HepG2 (cell line): ENCODE results near the gene PCNA. TPM values are rescaled to one million over a fixed set of nuclear protein-coding genes. Genes with fewer than 3 reads are reported as not detected.

Source experiments
- BRF2 ChIP-seq: sonication (generic); formaldehyde crosslinking; IDR thresholded peaks from 2 replicates; pipeline ENCODE4 v1.8.1; 2022; ENCODE audit warnings: mild to moderate bottlenecking, missing genetic modification reagents
- FOXO4 ChIP-seq: sonication (generic); formaldehyde crosslinking; conservative IDR thresholded peaks from 2 replicates; pipeline ENCODE4 v1.8.1; 2023; ENCODE audit warnings: missing genetic modification reagents
- HMG20A ChIP-seq: IDR thresholded peaks from 2 replicates; pipeline ENCODE4 v1.6.1; 2016; ENCODE audit warnings: borderline replicate concordance
- HNRNPL ChIP-seq: fragments of 200-400 bp; formaldehyde crosslinking; IDR thresholded peaks from 2 replicates; pipeline ENCODE4 v1.6.1; 2017; ENCODE audit warnings: mild to moderate bottlenecking, low read depth, low read length
- IRF9 ChIP-seq: sonication (generic); formaldehyde crosslinking; IDR thresholded peaks from 2 replicates; pipeline ENCODE4 v1.8.0; 2022; ENCODE audit warnings: missing genetic modification reagents, mild to moderate bottlenecking, borderline replicate concordance
- LCORL ChIP-seq, 2 experiments: fragments of 450-650 bp in 1 of 2; sonication (generic) in 1 of 2; formaldehyde crosslinking in 1 of 2; IDR thresholded peaks; 2 replicates each; pipeline versions ENCODE4 v1.5.0 to v1.6.1; 2017 to 2020; ENCODE audit warnings: antibody characterized with exemption in 1 of 2, missing genetic modification reagents in 1 of 2
- MXD3 ChIP-seq: IDR thresholded peaks from 2 replicates; pipeline ENCODE4 v1.6.1; 2016; ENCODE audit warnings: mild to moderate bottlenecking, missing biosample characterization, missing genetic modification reagents
- NFAT5 ChIP-seq: sonication (generic); formaldehyde crosslinking; IDR thresholded peaks from 2 replicates; pipeline ENCODE4 v1.4.0; 2020; ENCODE audit warnings: missing genetic modification reagents
- NR3C1 ChIP-seq: sonication (generic); formaldehyde crosslinking; IDR thresholded peaks from 2 replicates; pipeline ENCODE4 v1.4.0; 2020; ENCODE audit warnings: missing genetic modification reagents
- SMAD1 ChIP-seq: sonication (generic); formaldehyde crosslinking; IDR thresholded peaks from 2 replicates; pipeline ENCODE4 v1.4.0; 2020; ENCODE audit warnings: missing genetic modification reagents, low read depth, mild to moderate bottlenecking, borderline replicate concordance
- TAF1 ChIP-seq: sonication (generic); formaldehyde crosslinking; IDR thresholded peaks from 2 replicates; pipeline ENCODE4 v1.4.0; 2020; ENCODE audit warnings: missing genetic modification reagents
- TAF15 ChIP-seq: fragments of 200-400 bp; formaldehyde crosslinking; IDR thresholded peaks from one replicate; pipeline ENCODE4 v1.6.1; 2018; ENCODE audit warnings: mild to moderate bottlenecking, low read depth, low read length; ENCODE audit not compliant: poor library complexity, severe bottlenecking
- ZNF224 ChIP-seq: sonication (generic); formaldehyde crosslinking; IDR thresholded peaks from 2 replicates; pipeline ENCODE4 v1.5.0; 2020; ENCODE audit warnings: mild to moderate bottlenecking, missing genetic modification reagents
- ZNF530 ChIP-seq: sonication (generic); formaldehyde crosslinking; IDR thresholded peaks from 2 replicates; pipeline ENCODE4 v1.5.0; 2020; ENCODE audit warnings: low read depth, mild to moderate bottlenecking, missing genetic modification reagents
- ZNF577 ChIP-seq: sonication (generic); formaldehyde crosslinking; IDR thresholded peaks from 2 replicates; pipeline ENCODE4 v1.4.0; 2020; ENCODE audit warnings: mild to moderate bottlenecking, low read depth, missing genetic modification reagents, borderline replicate concordance
- ZNF879 ChIP-seq: sonication (generic); formaldehyde crosslinking; IDR thresholded peaks from 2 replicates; pipeline ENCODE4 v1.8.1; 2023; ENCODE audit warnings: missing genetic modification reagents
- polyA plus RNA-seq, 8 experiments: library from polyadenylated mRNA; depleted of rRNA in 3 of 8; stranded (reverse) in 7 of 8; unstranded in 1 of 8; fragments of >200 nt; fragmentation: Illumina TruSeq in 4 of 8; extraction: Trizol in 4 of 8; gene quantifications; 2 replicates each; pipeline versions ENCODE4 v1.2.1 to v1.2.3, GENCODE V29; 2011 to 2016; ENCODE audit warnings: low read depth in 4 of 8, missing spikeins in 1 of 8, mixed read lengths in 1 of 8; ENCODE audit not compliant: insufficient read depth in 1 of 8
- total RNA-seq, 5 experiments: library from RNA; depleted of rRNA; stranded (reverse); fragments of >200 nt; fragmentation: Illumina TruSeq; extraction: Trizol; gene quantifications; 2 replicates each; pipeline ENCODE4 v1.2.3, GENCODE V29; 2016; ENCODE audit warnings: low read depth in 1 of 5

PCNA gene
- total and polyA plus RNA-seq, 2 of the 13 experiments (the other 11 are each of a cell fraction or from before 2014, with no cell fraction given): 229 to 655 TPM

GRCh38 chr20:5126512-5127203 lies 6.9 kb upstream of the PCNA start, which contains the start of gene CDS2 (continued):
- 0 out of 2 replicates have a peak, but pooled peaks have one; percentile 11 for TF ChIP-seq FOXO4
- peak; percentile 86; the same call in 1 of the 2 replicates for TF ChIP-seq SMAD1
- peak; percentile 97 for TF ChIP-seq BRF2 (CRISPR knock-in tag)
- no peak for TF ChIP-seq ZNF577
- TF ChIP-seq ZNF879 (CRISPR knock-in tag): no peak
- peak; percentile 33; the same call in 1 of the 2 replicates for TF ChIP-seq HNRNPL
- no peak; the same call in 1 of the 2 replicates for TF ChIP-seq IRF9 (CRISPR knock-in tag)
- no peak for TF ChIP-seq NR3C1
- TF ChIP-seq TAF15: no peak
- peak; percentile 69; the same call in 1 of the 2 replicates for TF ChIP-seq MXD3 (CRISPR knock-in tag)
- no peak for TF ChIP-seq LCORL (IDR thresholded peaks at IDR 0.05)
- peak; percentile 92 for TF ChIP-seq LCORL (CRISPR knock-in tag; IDR thresholded peaks at IDR 0.05)
- TF ChIP-seq ZNF224 (CRISPR knock-in tag): peak; percentile 87
- TF ChIP-seq TAF1 (CRISPR knock-in tag): peak; percentile 67
- TF ChIP-seq NFAT5 (CRISPR knock-in tag): peak; percentile 68
- TF ChIP-seq HMG20A (CRISPR knock-in tag): peak; percentile 11; the same call in 1 of the 2 replicates
- no peak for TF ChIP-seq ZNF530 (CRISPR knock-in tag)
